Panc1 (cell line): ENCODE measurements around the gene ADSS1. TPM values are rescaled to one million over a fixed set of nuclear protein-coding genes. Genes with fewer than 3 reads are reported as not detected.

Source experiments
- ATAC-seq: fragments of 200-7000 bp; cut with Tn5 transposase; 2 replicates; pipeline ENCODE4 v1.9.1; 2020; ENCODE audit warnings: mild to moderate bottlenecking, moderate library complexity
- BruUV-seq: library from RNA; stranded (reverse); fragments of 400-500 nt; replicated peaks from 2 replicates; lab custom pipeline; 2021; lab: Mats Ljungman, UMichigan
- CTCF ChIA-PET: fragments of 300-600 bp; sonication (Branson Sonifier 250); formaldehyde crosslinking; loops from one replicate; lab custom pipeline; 2022; ENCODE audit warnings: antibody characterized with exemption; lab: Charles Lee
- POLR2A ChIA-PET: fragments of 300-600 bp; sonication (Branson Sonifier 250); formaldehyde crosslinking; loops from one replicate; lab custom pipeline; 2022; ENCODE audit warnings: antibody characterized with exemption; lab: Charles Lee
- DNase-seq: peaks from one replicate; pipeline ENCODE4 v3.0.0-alpha.2; 2010; ENCODE audit warnings: low read depth, low spot score
- H3K27ac ChIP-seq: 2 replicates; pipeline ENCODE4 v1.5.1; 2011; ENCODE audit warnings: mild to moderate bottlenecking, low read length, inconsistent platforms
- H3K27me3 ChIP-seq: fragments of 200-500 bp; sonication (Bioruptor generic); 2 replicates; pipeline ENCODE4 v1.6.0; 2014; ENCODE audit warnings: low read length, inconsistent platforms; ENCODE audit not compliant: control insufficient read depth, insufficient read depth
- H3K36me3 ChIP-seq: fragments of 200-500 bp; sonication (Bioruptor generic); 2 replicates; pipeline ENCODE4 v1.5.1; 2014; ENCODE audit warnings: inconsistent platforms, mild to moderate bottlenecking, low read length, moderate library complexity; ENCODE audit not compliant: control insufficient read depth, insufficient read depth
- H3K4me1 ChIP-seq: 2 replicates; pipeline ENCODE4 v1.5.1; 2011; ENCODE audit warnings: inconsistent platforms, mild to moderate bottlenecking, low read length, moderate library complexity; ENCODE audit not compliant: control insufficient read depth, insufficient read depth
- H3K4me3 ChIP-seq, 2 experiments: 2 replicates each; pipeline ENCODE4 v1.5.1; 2011 to 2012; ENCODE audit warnings: low read depth in 2 of 2, low read length in 2 of 2, mild to moderate bottlenecking in 2 of 2, inconsistent platforms in 1 of 2, moderate library complexity in 1 of 2
- H3K9me3 ChIP-seq: fragments of 200-500 bp; sonication (Bioruptor generic); 2 replicates; pipeline ENCODE4 v1.5.1; 2014; ENCODE audit warnings: low read depth, mild to moderate bottlenecking, inconsistent platforms, low read length, moderate library complexity; ENCODE audit not compliant: control insufficient read depth, insufficient read depth
- CTCF ChIP-seq: fragments of 450-650 bp; IDR thresholded peaks from 2 replicates; pipeline ENCODE4 v1.5.1; 2017; ENCODE audit warnings: mild to moderate bottlenecking
- POLR2AphosphoS5 ChIP-seq: IDR thresholded peaks from 2 replicates; pipeline ENCODE4 v1.6.1; 2012; ENCODE audit warnings: mild to moderate bottlenecking, low read depth, low read length, moderate library complexity
- SIN3A ChIP-seq: IDR thresholded peaks from 2 replicates; pipeline ENCODE4 v1.6.1; 2012; ENCODE audit warnings: low read depth, mild to moderate bottlenecking, low read length, moderate library complexity, borderline replicate concordance; ENCODE audit not compliant: insufficient read depth
- TCF7L2 ChIP-seq: IDR thresholded peaks from 2 replicates; pipeline ENCODE4 v1.6.1; 2011; ENCODE audit warnings: mild to moderate bottlenecking, low read depth, low read length, inconsistent platforms
- in situ Hi-C: cut with HindIII; loops from 2 replicates; pipeline ENCODE4 v1.10.0; 2016; ENCODE audit warnings: low sequenced_read_pairs, low pct_unique_long_range_greater_than_20kb
- intact Hi-C: fragments of 100-400 bp; cut with micrococcal nuclease; formaldehyde crosslinking; loops from one replicate; pipeline ENCODE4 v1.10.0; 2022; ENCODE audit not compliant: unreplicated experiment
- total RNA-seq: library from RNA; stranded (reverse); gene quantifications from one replicate; pipeline ENCODE4 v1.2.1, GENCODE V29; 2021; ENCODE audit not compliant: unreplicated experiment
- TF ChIP-seq, protein P1 (sequence below), 2 experiments: IDR thresholded peaks; 2 replicates each; pipeline ENCODE4 v1.6.1; 2011 to 2012; ENCODE audit warnings: low read depth in 2 of 2, control low read depth in 1 of 2, low read length in 1 of 2, mild to moderate bottlenecking in 1 of 2, moderate library complexity in 1 of 2; ENCODE audit not compliant: insufficient read depth in 1 of 2

ADSS1 gene
- total RNA-seq, 1 experiment from 2014 or later = 9.4 TPM

- H3K27me3 ChIP-seq = no peaks in the 10 kb centered on the region
- H3K36me3 ChIP-seq = no peaks in the 10 kb centered on the region; the same call in 1 of the 2 replicates
- CTCF ChIA-PET = interaction anchor here (1.0 kb wide), 1 partner anchor 38 kb away, joined by 4 read pairs; no protein-coding TSS in a partner anchor
- in situ Hi-C loops (no loop called here), intact Hi-C loops (no loop called here)
- POLR2A ChIA-PET = no interaction called here
- TF ChIP-seq TCF7L2 = no peak
- TF ChIP-seq POLR2AphosphoS5 = no peak
- TF ChIP-seq, protein P1, sequence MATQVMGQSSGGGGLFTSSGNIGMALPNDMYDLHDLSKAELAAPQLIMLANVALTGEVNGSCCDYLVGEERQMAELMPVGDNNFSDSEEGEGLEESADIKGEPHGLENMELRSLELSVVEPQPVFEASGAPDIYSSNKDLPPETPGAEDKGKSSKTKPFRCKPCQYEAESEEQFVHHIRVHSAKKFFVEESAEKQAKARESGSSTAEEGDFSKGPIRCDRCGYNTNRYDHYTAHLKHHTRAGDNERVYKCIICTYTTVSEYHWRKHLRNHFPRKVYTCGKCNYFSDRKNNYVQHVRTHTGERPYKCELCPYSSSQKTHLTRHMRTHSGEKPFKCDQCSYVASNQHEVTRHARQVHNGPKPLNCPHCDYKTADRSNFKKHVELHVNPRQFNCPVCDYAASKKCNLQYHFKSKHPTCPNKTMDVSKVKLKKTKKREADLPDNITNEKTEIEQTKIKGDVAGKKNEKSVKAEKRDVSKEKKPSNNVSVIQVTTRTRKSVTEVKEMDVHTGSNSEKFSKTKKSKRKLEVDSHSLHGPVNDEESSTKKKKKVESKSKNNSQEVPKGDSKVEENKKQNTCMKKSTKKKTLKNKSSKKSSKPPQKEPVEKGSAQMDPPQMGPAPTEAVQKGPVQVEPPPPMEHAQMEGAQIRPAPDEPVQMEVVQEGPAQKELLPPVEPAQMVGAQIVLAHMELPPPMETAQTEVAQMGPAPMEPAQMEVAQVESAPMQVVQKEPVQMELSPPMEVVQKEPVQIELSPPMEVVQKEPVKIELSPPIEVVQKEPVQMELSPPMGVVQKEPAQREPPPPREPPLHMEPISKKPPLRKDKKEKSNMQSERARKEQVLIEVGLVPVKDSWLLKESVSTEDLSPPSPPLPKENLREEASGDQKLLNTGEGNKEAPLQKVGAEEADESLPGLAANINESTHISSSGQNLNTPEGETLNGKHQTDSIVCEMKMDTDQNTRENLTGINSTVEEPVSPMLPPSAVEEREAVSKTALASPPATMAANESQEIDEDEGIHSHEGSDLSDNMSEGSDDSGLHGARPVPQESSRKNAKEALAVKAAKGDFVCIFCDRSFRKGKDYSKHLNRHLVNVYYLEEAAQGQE (IDR thresholded peaks at IDR 0.05; ENCODE audit: insufficient read depth in 1 of 2, low read depth in 2 of 2, low read length in 1 of 2) = no peak
- TF ChIP-seq SIN3A = no peak
- TF ChIP-seq CTCF = no peak
- BruUV-seq = no TSS peak
- no peak overlapping the region for H3K27ac ChIP-seq
- no peak for DNase-seq
- H3K4me3 ChIP-seq = no peak overlapping the region
- no peaks in the 10 kb centered on the region for H3K9me3 ChIP-seq
- ATAC-seq = no peak
- H3K4me1 ChIP-seq = 0 out of 2 replicates have a peak, but pooled peaks cover 3% of the 10 kb centered on the region
These were observed 58.7 kb downstream of the ADSS1 start for GRCh38 chr14:104782808-104783139.

DNA sequence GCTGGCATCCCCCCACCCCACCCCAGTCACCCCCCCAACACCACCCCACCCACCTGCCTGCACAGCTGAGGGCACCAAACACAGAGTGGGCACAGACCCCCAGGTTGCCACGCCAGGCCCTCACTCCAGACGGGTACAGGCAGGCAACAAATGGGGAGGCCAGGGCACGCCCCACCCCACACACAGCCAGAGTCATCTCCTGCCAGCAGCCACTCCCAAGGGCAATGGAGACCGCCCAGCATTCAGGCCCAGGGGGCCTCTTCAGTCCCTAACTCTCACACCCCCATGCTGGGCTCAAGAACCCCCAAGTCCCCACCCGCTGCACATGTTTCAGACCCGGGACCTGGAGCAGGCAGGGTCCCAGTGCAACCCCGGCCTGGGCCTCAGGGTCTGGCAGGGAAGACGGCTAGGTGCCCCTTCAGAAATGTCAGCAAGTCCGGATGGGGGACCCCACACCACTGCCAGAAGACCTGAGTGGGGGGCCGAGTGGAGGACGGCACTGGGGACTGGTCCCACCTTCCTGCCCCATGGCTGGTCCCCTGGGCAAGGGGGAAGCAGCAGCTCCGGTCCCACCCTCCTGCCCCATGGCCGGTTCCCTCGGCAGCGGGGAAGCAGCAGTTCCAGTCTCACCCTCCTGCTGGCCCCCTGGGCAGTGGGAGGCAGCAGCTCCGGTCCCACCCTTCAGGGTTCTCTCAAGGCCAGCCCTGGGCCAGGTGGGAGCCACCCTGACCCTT, 59.6 kb downstream of the ADSS1 start:
- TF ChIP-seq CTCF (no peak), TCF7L2 (no peak), POLR2AphosphoS5 (no peak), SIN3A (no peak)
- TF ChIP-seq, protein P1 (IDR thresholded peaks at IDR 0.05; ENCODE audit: insufficient read depth in 1 of 2, low read depth in 2 of 2, low read length in 1 of 2) = no peak
- no peaks in the 10 kb centered on the region for H3K27me3 ChIP-seq
- H3K9me3 ChIP-seq = no peaks in the 10 kb centered on the region
- in situ Hi-C loops (no loop called here), intact Hi-C loops (no loop called here)
- BruUV-seq = no TSS peak
- DNase-seq = no peak
- ATAC-seq = no peak
- 0 out of 2 replicates have a peak, but pooled peaks cover 6% of the 10 kb centered on the region for H3K4me1 ChIP-seq
- ChIA-PET CTCF (interaction anchor here (0.6 kb wide), 1 partner anchor 8 kb away, joined by 3 read pairs; no protein-coding TSS in a partner anchor), POLR2A (no interaction called here)
- H3K27ac ChIP-seq = no peak overlapping the region
- H3K4me3 ChIP-seq = no peak overlapping the region
- no peaks in the 10 kb centered on the region for H3K36me3 ChIP-seq
